DLD1 (cell line): ENCODE data around the gene SUMO2.
"Not testable (repeated sequence)": the region's sequence is repeated elsewhere in the genome, so short reads cannot be mapped to it uniquely, and the experiment has no call there.

Experiments used
- in situ Hi-C: cut with HindIII; loops from 2 replicates; pipeline ENCODE4 v1.10.0; 2017; ENCODE audit warnings: low sequenced_read_pairs

The SUMO2 gene

GRCh38 chr17:75182569-75183436, at the start of gene SUMO2:
Gene SUMO2, minus strand, starts transcription at chr17:75182959. Its CDS starts 125 bp downstream, at chr17:75182834.
- in situ Hi-C loops: no loop called here

GRCh38 chr17:75231741-75232464, 49.1 kb upstream of the SUMO2 start:
- in situ Hi-C loops: no loop called here

GRCh38 chr17:75231071-75231470, 48.3 kb upstream of the SUMO2 start:
- in situ Hi-C loops: no loop called here

GRCh38 chr17:75228847-75229246, 46.1 kb upstream of the SUMO2 start:
- in situ Hi-C loops: no loop called here

GRCh38 chr17:75228305-75228704, 45.5 kb upstream of the SUMO2 start:
- in situ Hi-C loops: no loop called here

GRCh38 chr17:75227729-75228128, 45.0 kb upstream of the SUMO2 start:
- in situ Hi-C loops: no loop called here

- in situ Hi-C loops: no loop called here
Observed at GRCh38 chr17:75225016-75225415, 42.3 kb upstream of the SUMO2 start.

- in situ Hi-C loops: no loop called here
Observed at GRCh38 chr17:75219815-75220214, 37.1 kb upstream of the SUMO2 start.

GRCh38 chr17:75218131-75218530, 35.4 kb upstream of the SUMO2 start:
- in situ Hi-C loops: no loop called here

GRCh38 chr17:75209061-75209460, 26.3 kb upstream of the SUMO2 start:
- in situ Hi-C loops: no loop called here

- in situ Hi-C loops: no loop called here
Observed at GRCh38 chr17:75208161-75208560, 25.4 kb upstream of the SUMO2 start.

- in situ Hi-C loops: no loop called here
Observed at GRCh38 chr17:75207760-75208159, 25.0 kb upstream of the SUMO2 start.

GRCh38 chr17:75207050-75207407, 24.3 kb upstream of the SUMO2 start:
- in situ Hi-C loops: not testable (repeated sequence)

GRCh38 chr17:75205793-75206163, 23.0 kb upstream of the SUMO2 start:
- in situ Hi-C loops: no loop called here

GRCh38 chr17:75205037-75205792, 22.5 kb upstream of the SUMO2 start, which contains the start of gene NUP85:
Gene NUP85, plus strand, starts transcription at chr17:75205679. Its CDS starts 83 bp downstream, at chr17:75205762.
- in situ Hi-C loops: no loop called here

- in situ Hi-C loops: no loop called here
Observed at GRCh38 chr17:75199886-75200618, 17.3 kb upstream of the SUMO2 start.

- in situ Hi-C loops: no loop called here
Observed at GRCh38 chr17:75194879-75195278, 12.1 kb upstream of the SUMO2 start.

- in situ Hi-C loops: no loop called here
Observed at GRCh38 chr17:75191584-75191983, 8.8 kb upstream of the SUMO2 start.

GRCh38 chr17:75188614-75189013, 5.9 kb upstream of the SUMO2 start:
- in situ Hi-C loops: no loop called here

- in situ Hi-C loops: no loop called here
Observed at GRCh38 chr17:75183999-75184884, 1.5 kb upstream of the SUMO2 start.
